HFFc6 (cell line): ENCODE measurements around the gene MRM3. TPM values are rescaled to one million over a fixed set of nuclear protein-coding genes. Genes with fewer than 3 reads are reported as not detected.

Experiments used
- DNase-seq: peaks from one replicate; pipeline ENCODE4 v3.0.0-alpha.2; 2018
- H3K27ac Mint-ChIP-seq: 2 replicates; pipeline ENCODE4 v1.8.0; 2020; ENCODE audit warnings: mild to moderate bottlenecking, mixed read lengths
- H3K27me3 Mint-ChIP-seq: 2 replicates; pipeline ENCODE4 v1.8.0; 2021; ENCODE audit warnings: mild to moderate bottlenecking, moderate library complexity, mixed read lengths; ENCODE audit not compliant: insufficient read depth
- H3K36me3 Mint-ChIP-seq: 2 replicates; pipeline ENCODE4 v1.8.0; 2021; ENCODE audit warnings: low read depth, mixed read lengths
- H3K4me1 Mint-ChIP-seq: 2 replicates; pipeline ENCODE4 v1.8.0; 2020; ENCODE audit warnings: low read depth, mixed read lengths
- H3K4me3 Mint-ChIP-seq: 2 replicates; pipeline ENCODE4 v1.8.0; 2020; ENCODE audit warnings: mild to moderate bottlenecking, moderate library complexity, mixed read lengths
- H3K9me3 Mint-ChIP-seq: 2 replicates; pipeline ENCODE4 v1.8.0; 2020; ENCODE audit warnings: mild to moderate bottlenecking, mixed read lengths
- total RNA-seq, 6 experiments: library from RNA; stranded (reverse); fragmentation: NEBNext Ultra II Directional; extraction: Animal tissue kit (Norgen Biotek cat#: 25700); gene quantifications; 2 replicates in 1 of 6; 3 replicates in 5 of 6; pipeline ENCODE4 v1.2.3, GENCODE V29; 2021
- TF ChIP-seq, protein P1 (sequence below): fragments of 200-600 bp; sonication (generic); IDR thresholded peaks from 2 replicates; pipeline ENCODE4 v1.5.0; 2021; ENCODE audit warnings: antibody characterized with exemption, mild to moderate bottlenecking

The MRM3 gene
- total RNA-seq, 6 experiments from 2014 or later, result 10.9 to 13.4 (median 12.8) TPM

DNA sequence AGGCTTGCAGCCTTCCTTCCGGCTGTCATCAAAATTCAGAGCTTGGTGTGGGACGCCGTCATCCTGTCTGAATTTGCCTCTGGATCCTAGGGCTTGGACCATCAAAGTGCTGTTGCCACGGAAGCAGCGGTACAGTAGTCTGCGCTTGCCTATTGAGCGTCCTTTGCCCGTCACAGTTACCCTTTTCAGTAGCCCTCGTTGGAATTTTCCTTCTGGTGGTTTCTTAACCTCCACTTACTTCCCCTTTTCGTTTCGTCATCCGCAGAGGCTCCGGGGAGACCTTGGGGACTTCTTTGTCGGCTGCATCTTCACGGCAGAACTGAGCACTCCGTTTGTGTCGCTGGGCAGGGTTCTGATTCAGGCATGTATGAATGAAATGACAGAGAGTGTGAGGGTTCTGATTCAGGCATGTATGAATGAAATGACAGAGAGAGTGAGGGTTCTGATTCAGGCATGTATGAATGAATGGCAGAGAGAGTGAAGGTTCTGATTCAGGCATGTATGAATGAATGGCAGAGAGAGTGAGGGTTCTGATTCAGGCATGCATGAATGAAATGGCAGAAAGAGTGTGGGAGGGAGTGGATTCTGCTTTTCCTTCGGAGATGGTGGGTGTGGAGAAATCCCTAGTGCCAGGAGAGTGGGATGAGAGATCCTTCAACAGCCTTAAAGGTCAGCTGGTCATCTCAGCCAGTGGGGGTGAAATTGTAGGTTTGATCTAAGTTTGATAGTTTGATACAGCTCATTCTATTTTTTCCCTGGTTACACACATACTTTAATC lies 41.7 kb upstream of the MRM3 start:
- Mint-ChIP-seq H3K27me3 (no peaks in the 10 kb centered on the region; the same call in 1 of the 2 replicates), H3K4me3 (no peak overlapping the region), H3K4me1 (no peaks in the 10 kb centered on the region), H3K36me3 (peaks cover 45% of the 10 kb centered on the region), H3K27ac (no peak overlapping the region; the same call in 1 of the 2 replicates), H3K9me3 (no peaks in the 10 kb centered on the region)
- TF ChIP-seq, protein P1, sequence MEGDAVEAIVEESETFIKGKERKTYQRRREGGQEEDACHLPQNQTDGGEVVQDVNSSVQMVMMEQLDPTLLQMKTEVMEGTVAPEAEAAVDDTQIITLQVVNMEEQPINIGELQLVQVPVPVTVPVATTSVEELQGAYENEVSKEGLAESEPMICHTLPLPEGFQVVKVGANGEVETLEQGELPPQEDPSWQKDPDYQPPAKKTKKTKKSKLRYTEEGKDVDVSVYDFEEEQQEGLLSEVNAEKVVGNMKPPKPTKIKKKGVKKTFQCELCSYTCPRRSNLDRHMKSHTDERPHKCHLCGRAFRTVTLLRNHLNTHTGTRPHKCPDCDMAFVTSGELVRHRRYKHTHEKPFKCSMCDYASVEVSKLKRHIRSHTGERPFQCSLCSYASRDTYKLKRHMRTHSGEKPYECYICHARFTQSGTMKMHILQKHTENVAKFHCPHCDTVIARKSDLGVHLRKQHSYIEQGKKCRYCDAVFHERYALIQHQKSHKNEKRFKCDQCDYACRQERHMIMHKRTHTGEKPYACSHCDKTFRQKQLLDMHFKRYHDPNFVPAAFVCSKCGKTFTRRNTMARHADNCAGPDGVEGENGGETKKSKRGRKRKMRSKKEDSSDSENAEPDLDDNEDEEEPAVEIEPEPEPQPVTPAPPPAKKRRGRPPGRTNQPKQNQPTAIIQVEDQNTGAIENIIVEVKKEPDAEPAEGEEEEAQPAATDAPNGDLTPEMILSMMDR, result no peak
- DNase-seq, result no peak

DNA sequence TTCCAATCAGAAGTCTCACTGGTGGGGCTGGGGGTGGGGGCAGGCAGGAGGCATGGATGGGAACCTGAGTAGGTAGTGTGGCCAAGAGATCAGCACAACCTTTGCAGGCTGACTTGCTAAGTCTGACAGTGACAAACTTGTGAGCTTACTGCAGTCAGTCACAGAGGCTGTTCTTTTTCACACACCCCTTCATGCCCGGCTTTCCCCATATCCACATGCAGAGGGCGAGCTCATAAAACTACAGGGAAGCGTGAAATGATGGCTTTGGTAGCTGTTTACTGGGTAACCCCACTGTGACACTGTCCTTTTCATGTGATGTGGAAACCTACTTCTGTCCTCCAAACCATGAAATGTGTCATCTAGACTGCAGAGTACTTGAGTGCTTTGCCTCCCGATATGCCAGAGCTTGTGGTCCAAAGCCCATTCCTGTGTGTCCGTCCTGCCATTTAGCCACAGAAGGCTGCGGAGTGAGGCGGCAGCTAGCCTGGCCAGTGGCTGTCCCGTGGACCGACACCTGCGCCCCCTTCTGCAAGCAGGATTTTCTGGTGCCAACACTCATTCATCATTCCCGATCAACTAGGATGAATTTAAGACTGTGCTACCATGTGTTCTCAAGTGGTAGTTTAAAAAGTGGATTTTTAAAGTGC lies 39.9 kb upstream of the MRM3 start:
- Mint-ChIP-seq H3K27ac (no peak overlapping the region), H3K4me3 (no peak overlapping the region), H3K27me3 (no peaks in the 10 kb centered on the region; the same call in 1 of the 2 replicates), H3K4me1 (no peaks in the 10 kb centered on the region), H3K36me3 (peaks cover 38% of the 10 kb centered on the region), H3K9me3 (no peaks in the 10 kb centered on the region)
- TF ChIP-seq, protein P1, result no peak
- DNase-seq, result no peak

DNA sequence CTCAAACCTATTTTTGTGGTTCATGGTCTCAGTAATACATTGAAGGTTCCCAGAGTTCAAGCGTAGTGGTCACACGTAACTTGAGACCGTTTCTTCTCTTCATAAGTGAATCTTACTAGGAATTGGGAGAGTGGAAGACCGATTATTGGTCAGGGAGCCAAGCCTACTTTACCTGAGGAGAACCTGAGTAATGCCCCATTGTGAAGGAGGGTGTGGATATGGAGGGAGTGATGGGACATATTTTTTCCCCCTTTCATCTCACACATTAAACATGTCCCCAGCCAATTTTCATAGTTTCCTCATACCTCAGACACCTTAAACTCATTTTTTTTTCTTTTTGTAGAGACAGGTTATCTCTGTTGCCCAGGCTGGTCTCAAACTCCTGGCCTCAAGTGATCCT lies 39.0 kb upstream of the MRM3 start:
- DNase-seq, result no peak
- TF ChIP-seq, protein P1, result no peak
- no peaks in the 10 kb centered on the region for H3K27me3 Mint-ChIP-seq
- H3K9me3 Mint-ChIP-seq, result peaks cover 3% of the 10 kb centered on the region
- no peak overlapping the region for H3K4me3 Mint-ChIP-seq
- no peaks in the 10 kb centered on the region for H3K4me1 Mint-ChIP-seq
- H3K36me3 Mint-ChIP-seq, result peaks cover 42% of the 10 kb centered on the region
- H3K27ac Mint-ChIP-seq, result no peak overlapping the region

DNA sequence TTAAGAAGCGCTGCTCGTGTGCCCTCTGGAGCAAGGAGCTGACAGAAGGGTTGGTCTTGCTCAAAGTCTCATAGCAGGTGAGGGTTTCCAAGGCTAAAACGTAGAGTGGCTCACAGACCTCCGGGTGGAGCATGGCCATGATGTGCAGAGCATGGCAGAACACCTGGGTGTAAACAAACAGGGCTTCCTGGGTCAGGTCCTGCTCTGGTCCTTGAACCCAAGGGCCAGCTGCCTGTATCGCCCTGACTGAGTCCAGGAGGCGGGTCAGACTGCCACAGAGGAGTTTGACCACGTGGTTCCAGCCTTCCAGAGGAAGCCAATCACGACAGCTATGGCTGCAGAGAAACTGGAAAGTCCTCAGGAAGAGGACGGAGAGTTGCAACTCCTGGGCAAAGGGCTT lies 37.2 kb upstream of the MRM3 start:
- no peaks in the 10 kb centered on the region; the same call in none of the 2 replicates for H3K4me1 Mint-ChIP-seq
- TF ChIP-seq, protein P1, result no peak
- H3K27ac Mint-ChIP-seq, result no peak overlapping the region
- peaks cover 6% of the 10 kb centered on the region; the same call in 1 of the 2 replicates for H3K27me3 Mint-ChIP-seq
- peaks cover 50% of the 10 kb centered on the region for H3K36me3 Mint-ChIP-seq
- H3K9me3 Mint-ChIP-seq, result peaks cover 14% of the 10 kb centered on the region
- no peak for DNase-seq
- no peak overlapping the region for H3K4me3 Mint-ChIP-seq

DNA sequence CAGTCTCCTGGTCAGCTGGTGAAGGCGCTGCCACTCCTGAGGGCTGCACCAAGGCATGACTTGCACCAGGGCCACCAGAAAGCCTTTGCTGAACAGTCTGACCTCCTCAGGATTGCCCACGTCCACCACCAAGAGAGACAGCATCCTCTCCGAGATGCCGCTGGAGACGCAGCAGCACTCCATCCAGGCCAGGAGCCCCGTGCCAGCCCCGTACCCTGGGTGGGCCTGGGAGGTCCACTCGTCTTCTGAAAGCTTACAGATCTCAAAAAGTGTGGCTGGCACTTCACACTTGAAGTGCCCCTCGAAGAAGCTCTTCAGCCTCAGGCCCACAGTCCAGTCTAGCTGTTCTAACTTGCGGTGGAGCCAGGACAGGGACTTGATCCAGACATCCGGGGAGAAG lies 36.7 kb upstream of the MRM3 start:
- Mint-ChIP-seq H3K36me3 (peaks cover 51% of the 10 kb centered on the region), H3K4me1 (peaks cover 4% of the 10 kb centered on the region), H3K27ac (no peak overlapping the region), H3K27me3 (peaks cover 6% of the 10 kb centered on the region; the same call in 1 of the 2 replicates), H3K4me3 (no peak overlapping the region), H3K9me3 (peaks cover 14% of the 10 kb centered on the region)
- TF ChIP-seq, protein P1, result no peak
- no peak for DNase-seq
